Ecto neural progenitor cell (in vitro differentiated cells): ENCODE results near the gene KCTD15.
A peak's percentile ranks its signal among the peaks of the same experiment; 100 is the strongest.

ENCODE experiments used
- DNase-seq: peaks from one replicate; pipeline ENCODE4 v3.0.0-alpha.2; 2018; ENCODE audit warnings: low spot score

KCTD15 gene

DNA sequence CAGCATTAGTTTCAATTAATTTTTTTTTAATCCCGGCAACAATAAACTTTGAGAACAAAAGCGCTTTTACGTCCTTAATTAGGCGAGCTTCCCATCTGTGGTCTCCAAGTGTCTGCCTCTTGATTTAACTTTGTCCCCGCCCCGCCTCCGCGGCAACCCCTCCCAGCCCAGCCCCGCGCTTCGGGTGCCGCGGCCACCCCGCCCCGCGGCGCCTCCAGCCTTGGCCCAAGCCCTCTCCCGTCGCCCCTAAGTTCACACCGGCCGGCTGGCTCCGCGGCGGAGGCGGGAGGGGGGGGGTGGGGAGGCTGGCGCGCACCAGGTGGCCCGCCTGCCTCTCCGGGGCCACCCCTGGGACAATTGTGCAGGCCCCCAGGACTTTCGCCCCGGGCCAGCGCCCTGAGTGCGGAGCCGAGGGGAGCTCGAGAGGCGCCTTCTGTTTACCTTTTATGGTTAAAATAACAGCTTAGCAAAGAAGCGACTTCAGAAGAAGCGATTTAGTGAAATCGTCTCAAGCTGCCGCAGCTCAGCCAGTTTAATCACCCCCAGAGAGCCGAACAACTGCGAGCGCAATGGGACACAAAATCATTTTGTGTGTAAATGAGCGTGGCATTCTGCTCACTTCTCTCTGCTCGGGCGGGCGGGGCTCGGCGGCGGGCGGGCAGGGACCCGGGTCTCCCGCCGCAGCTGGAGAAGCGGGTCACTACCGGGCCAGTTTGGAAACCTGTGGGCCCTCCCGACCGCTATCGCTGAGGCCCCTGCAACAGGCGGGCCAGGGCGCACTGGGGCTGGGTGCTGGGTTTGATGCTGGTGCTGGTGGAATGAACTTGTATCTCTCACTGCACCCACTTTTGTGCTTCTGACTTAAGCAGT, 1.4 kb downstream of the KCTD15 start:
- peak; percentile 80 for DNase-seq

DNA sequence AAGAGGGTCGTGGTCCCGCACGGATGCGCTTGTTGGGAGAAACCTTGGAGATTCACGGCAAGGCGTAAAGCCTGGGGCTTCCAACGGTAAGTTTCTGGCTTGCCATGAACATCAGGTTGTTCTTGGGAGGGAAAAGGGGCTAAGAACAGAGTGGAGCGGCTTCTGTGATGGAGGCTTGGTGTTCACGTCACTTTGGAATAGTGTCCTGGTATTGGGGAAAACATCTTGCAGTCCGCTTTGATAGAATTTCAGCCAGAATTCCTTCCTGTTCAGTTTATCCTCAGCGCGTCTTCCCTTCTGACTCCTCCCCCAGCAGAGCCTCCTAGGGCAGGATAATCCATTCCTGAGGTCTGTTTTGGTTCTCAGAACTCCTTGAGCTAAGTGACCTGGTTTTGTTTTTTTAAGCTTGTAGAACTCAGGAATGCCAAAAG, 2.0 kb downstream of the KCTD15 start:
- no peak for DNase-seq

DNA sequence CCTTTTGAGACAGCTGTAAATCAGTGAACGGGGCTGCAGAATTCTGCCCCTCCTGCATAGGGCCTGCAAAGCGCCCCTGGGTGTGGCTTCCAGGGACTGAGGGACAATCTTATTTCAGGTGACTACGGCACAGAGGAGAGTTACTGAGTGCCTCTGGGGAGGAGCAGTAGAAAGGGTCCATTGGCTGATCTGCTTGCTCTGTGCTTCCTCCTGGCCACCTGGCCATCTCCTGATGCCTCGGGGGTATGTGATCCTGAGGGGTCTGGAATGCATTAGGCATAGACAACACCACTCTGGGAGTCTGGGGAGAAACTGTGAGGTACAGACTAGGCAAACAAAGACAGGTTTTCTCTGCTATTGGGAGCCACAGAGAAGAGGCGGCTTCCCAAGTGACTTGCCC, 2.8 kb downstream of the KCTD15 start:
- no peak for DNase-seq

DNA sequence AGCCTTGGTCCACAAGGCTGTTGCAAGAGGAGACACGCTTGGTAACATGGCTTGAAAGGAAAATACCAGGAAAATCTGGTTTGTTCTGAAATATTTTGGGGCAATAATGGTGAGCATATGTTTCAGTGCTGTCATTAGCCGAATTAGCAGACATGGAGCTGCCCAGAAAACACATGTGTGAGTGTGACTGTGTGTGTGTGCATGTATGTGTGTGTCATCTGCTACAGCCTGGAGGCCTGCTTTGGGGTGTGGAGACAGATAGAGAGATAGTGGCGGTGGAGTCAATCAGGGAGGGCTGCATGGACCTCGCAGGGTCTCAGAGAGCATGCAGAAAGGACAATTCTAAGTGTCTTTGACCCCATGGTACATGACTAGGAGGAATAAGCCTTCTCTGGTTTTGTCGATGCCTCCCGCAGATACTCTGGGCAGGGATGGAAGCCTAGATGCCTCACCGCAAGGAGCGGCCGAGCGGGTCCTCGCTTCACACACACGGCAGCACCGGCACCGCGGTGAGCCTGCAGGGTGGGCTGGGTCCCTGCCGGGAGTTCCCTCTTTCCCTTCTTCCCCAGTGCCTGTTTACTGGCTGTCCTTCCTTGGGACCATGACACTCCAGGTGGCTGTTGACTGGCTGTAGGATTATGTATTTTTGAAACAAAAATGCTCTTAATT, 3.5 kb downstream of the KCTD15 start:
- DNase-seq: no peak

DNA sequence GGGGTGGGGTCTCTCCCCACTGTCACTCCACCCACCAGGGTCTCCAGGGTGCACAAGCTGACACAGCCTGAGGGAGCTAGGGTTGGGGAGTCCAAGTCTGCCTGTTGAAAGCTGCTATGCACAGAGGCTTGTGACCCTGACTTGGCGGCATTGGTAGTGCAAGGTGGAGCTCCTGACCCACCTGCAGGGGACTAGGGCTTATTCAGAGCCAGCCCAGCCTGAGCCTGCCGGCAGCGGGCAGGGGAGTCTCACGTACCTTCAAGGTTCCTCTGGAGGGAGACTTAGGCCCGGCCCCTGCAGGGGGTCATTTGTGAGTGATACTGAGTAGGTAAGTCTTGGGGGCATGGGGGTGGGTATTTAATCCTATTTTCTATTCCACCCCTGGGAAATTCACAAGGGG, 4.7 kb downstream of the KCTD15 start:
- DNase-seq: no peak

DNA sequence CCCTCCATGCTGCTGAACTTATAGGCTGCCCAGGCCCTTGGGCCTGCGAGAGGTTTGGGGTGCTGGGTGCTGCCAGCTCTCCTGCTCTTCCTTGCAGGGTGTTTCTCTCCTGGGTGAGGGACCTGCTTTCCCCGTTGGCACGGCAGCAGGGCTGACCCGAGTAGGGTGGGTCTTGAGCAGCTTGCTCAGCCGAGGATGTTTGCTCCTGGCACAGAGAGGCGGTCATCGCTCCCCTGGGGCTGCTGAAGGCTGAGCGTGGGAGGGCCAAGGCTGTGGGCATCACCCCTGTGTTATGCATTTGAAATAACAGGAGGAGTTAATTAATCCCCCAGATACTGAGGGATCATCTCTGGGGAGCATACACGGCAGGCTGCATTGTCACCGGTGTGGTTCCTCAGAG, 5.3 kb downstream of the KCTD15 start:
- DNase-seq: no peak

DNA sequence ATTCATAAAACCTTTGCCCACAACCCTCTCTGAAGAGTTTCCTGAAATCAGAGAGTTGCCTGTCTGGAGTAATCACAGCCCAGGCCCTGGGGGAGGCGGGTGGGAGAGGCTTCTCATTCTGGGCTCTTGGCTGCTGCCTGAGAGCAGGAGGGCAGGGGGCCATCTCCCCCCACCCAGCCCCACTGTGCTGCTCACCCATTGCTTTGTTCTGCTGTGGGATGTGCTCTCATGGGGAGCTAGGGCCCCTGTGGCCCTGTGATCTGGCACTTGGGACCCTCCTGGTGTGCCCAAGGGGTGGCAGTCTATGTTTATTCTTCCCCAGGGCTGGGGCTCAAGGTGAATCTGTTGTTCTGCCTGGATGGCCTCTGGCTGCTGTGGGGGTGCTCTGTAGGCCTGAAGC, 6.1 kb downstream of the KCTD15 start:
- DNase-seq: no peak

DNA sequence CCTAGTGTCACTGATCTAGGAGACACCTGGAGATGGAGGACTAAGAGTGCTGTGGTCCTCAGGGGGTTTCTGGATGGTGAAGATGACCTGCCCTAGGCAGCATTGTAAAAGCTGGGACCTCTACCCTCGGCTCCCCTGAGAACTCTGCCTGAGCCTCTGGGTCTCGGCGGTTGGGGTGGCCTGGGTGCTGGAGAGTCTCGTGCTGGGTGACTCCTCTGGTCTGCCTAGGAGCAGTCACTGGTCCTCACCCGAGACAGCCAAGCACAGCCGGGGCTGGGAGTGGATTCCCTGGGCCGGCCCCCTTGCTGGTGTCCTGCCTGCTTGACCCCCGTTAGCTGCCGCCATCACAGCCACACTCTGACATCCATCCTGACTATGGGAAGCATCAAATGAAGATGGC, 6.7 kb downstream of the KCTD15 start:
- DNase-seq: no peak

DNA sequence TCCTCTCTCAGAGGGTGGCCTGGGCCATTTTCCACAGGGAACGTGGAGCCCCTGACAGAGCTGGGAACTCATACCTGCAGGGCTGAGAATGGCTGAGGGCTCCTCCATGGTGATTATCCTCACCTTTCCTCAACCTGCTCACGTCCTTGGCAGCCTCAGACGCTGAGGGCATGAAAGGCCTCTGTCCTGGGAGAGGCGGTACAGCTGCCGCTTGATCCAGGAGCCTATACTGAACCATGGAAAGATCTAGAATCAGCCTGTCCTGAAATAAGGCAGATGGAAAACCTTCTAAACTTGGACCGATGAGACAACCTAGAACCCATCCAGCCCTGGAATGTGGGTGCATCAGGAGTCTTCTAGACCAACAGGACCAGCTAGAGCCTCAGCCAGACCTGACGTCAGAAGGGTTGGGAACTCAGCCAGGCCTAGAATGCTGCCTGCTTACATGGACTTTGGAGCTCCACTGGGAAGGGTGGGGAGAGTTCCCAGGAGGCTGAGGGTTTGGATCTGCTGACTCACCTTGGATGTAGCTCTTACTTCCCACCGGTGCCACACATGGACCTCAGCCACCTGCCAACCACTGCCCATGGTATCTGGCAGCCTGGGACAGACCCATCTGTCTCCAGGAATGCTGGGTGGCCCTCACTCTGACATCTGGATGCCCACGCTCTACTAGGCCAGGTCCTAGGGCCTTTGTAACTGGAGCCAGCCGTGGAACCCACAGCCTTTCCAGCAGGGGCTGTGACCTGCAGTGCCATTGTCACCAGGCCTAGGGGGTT, 7.5 kb downstream of the KCTD15 start:
- DNase-seq: no peak

DNA sequence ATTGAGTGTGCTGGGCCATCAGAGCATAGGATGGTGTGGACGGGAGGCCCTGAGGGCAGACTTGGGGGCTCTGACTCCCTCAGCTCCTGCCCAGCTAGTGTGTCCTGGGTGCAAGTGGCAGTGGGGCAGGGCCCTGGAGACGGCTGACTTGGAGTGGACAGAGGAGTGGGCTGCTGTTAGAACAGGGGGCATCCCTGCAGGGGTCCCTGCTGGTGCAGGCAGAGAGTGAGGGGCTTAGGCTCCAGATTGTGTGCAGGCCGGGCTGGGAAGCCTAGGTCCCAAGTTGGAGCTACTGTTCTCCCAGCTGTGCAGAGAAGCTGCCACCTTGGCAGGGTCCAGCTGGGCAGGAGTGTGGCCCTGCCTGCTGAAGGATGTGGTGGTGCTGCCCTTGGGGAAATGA, 8.6 kb downstream of the KCTD15 start:
- no peak for DNase-seq

DNA sequence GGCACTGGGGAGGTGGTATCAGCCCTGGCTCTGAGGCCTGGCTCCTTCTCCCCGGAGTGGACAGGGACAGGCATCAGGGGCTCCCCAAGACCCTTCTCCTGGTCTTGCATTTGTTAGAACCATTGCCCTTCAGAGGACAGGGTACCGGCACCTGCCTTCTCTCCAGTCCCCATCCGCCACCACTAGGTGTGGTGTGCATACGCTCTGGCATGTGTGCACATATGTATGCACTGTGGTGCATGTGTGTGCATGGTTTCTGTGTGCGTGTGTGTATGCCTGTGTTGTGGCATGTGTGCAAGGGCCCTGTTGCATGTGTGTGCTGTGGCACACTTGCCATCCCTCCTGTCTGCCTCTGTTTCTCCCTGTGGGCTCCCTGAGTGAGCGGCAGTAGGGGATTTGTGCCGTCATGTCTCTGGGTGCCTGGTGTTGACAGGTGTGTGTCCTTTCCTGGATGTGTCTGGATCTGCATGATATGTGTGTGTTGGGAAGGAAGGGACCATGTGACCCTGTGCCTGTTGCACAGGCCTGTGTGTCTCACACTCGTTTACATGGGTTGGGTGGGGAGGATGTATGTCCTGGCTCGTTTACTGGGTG, 9.3 kb downstream of the KCTD15 start:
- no peak for DNase-seq

DNA sequence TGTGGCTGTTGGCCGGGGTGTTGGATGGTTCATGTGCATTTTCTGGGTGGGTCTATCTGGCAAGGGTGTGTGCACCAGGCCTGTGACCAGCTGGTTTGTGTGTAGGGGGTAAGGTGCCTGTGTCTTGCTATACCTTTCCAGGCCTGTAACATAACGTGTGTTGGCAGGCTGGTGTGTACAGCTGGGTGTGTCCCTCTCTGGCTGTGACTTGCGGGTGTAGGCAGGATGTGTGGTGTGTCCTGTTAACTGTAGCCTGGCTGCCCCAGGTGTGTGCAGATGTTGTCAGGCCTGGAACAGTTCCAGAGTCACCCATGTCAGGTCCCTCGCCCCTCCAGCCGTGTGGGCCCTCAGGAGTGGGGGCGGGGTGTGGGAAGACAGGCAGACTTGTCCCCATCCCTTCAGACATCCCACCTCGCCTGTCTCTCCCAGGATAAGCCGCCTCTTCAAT, 9.8 kb downstream of the KCTD15 start:
- DNase-seq: no peak

DNA sequence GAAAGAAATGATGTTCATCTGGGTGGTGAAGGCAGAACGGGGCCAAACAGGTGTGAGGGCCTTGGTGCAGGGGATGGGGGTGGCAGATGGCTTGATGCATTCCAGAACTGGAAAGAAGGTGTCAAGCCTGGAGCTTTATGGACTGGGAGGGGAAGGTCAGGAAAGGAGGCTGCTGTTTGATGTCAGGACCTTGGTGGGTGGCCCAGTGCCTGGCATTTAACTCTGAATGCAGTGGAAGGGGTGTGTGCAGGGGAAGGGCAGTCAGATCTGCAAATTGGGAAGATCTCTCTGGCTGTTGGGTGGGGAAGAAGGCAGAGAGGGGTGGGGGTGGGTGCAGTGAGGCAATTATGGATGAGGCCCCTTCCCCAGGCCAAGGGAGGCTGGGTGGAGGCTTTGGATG, 11.7 kb downstream of the KCTD15 start:
- no peak for DNase-seq

DNA sequence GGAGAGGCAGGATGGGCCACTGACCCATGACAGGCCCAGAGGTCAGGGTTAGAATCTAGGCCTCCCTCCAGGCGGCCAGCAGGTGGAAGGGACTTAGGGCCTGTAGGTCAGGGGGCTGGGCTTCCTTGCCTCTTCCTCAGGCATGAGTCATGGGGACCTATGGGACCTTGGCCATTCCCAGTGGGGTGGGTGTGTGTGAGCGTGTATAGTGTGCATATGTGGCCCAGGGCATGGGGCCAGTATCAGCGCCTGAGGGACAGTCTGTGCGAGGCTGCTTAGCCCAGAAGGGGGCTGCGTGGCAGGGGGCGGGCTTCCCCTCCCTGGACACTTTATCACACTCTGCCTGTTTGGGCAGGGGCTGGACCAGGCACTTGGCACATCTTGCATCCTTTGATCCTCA, 13.3 kb downstream of the KCTD15 start:
- no peak for DNase-seq

DNA sequence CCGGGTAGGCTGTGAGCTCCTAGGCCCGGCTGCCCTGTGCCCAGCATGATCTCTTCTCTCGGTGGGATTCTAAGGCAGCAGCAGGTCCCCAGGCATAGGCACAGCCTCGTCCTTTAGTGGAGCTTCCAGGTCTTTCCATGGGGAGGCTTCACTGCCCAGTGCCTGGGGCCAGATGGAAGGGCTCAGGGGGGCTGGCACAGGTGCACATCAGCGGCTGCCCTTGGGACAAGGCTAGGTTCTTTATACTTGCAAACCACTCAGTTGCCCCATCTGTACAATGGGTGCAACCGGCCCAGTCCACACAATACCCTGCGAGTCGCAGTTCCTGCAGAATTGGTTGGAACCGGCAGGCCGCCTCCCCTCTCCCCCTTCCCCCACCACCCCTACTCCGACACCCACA, 14.2 kb downstream of the KCTD15 start:
- no peak for DNase-seq

DNA sequence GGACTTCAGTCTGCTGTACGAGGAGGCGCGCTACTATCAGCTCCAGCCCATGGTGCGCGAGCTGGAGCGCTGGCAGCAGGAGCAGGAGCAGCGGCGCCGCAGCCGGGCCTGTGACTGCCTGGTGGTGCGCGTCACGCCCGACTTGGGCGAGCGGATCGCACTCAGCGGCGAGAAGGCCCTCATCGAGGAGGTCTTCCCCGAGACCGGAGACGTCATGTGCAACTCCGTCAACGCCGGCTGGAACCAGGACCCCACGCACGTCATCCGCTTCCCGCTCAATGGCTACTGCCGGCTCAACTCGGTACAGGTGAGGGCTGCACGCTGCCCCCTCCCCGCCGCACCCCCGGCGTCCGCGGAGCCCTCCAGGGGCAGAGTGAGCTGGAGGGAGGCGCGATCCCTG, 14.6 kb downstream of the KCTD15 start:
- no peak for DNase-seq

DNA sequence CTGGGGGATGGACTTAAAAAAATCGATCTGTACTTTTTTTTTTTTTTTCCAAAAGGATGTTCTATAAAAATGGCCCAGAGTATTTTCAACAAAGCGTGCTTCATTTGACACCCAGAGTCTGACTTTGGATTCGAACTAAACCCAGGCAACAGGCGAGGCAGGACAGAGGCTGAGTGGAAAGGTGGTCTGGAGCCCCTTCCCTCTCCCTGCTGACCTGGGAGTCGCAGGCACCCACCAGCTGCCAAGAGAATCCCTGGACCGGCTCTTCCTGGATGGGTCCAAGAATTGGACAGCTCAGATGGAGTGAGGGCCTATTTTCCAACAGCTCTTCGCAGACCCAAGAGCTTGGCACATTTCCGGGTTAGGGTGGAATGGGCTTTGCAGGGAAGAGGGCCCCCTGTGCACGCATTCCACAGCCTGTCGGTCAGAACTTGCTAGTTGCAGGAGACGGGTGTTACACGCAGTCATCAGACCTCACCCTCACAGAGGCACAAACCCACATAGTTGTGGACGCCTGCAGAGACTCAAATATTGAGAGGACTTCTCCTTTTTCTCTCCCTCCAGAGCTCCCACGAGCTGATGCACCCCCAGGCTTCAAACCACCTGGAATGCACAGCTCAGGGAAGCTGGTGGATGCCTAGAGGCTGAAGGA, 15.2 kb downstream of the KCTD15 start:
- DNase-seq: no peak

DNA sequence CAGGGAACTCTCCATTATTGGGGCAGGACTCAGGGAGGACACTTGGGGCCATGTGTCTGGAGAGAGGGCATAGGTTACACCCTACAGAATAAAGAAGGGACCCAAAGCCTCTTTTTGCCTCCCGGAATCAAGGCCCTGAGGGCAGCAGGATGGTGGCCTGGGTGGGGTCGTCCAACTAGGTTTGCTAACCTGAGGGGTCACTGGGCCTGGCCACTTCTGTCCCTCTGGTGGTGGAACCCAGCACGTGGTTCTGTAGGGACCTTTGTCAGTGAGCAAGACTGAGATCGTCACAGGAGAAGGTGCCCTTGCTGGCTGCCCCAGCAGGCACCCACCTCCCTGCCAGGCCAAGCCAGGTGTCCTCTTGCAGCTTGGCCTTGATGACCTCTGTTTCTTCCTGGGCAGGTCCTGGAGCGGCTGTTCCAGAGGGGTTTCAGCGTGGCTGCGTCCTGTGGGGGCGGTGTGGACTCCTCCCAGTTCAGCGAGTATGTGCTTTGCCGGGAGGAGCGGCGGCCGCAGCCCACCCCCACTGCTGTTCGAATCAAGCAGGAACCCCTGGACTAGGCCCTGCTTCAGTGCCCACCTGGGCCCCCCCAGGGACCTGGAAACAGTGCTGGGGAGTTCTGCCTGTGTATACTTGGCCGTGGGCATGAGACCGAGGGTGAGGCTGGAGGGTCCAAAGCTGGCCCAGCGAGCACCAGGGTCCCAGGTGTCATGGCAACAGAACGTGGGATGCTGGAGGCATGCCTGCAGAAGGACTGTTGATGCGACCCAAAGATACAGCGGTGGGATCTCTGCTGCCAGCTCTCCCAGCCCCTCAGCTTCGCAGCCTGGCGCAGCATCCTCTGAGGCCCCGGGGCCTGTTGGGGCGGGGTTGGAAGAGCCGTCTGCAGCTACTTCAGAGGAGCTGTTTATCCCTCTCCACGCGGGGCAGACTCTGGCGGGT, 16.0 kb downstream of the KCTD15 start:
- peak; percentile 41 for DNase-seq

DNA sequence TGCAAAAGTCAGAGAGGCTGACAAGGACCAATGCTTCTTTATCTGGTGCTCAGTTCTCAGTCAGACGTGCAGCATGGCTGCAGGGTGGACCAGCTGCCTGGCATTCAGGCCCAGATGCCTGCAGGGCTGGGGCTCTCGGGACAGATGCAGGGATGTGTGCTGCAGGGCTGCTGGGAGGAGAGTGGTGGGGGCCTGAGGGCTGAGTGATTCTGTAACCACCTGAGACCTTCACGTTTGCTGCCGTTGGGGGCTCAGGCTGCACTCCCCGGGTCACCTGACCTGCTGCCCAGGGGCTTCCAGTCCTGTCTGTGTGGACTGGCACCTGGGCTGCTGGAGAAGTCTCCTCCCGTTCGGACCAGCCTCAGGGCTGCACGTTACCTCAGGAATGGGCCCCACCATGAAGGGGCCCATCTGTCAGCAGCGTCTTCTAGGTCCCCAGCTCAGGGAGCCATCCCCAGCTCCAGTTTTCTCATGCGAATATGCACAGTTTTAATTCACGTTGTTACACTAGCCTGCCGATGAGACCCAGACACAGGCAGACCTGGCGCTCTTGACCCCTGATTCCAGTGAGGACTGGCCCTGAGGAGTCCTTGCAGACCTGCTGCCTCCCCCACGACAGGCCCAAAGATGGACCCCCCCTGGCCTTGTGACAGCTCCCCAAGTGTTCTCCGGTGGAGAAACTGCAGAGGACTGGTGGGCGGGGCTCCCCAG, 16.9 kb downstream of the KCTD15 start:
- DNase-seq: no peak
